Measurements from ENCODE around the gene ST6GALNAC3.

Gene ST6GALNAC3

GRCh38 chr1:76601465-76601864, 526.9 kb downstream of the ST6GALNAC3 start:
- DNase-seq (ENCODE audit: low read depth): no peak
- TF ChIP-seq, protein P1, sequence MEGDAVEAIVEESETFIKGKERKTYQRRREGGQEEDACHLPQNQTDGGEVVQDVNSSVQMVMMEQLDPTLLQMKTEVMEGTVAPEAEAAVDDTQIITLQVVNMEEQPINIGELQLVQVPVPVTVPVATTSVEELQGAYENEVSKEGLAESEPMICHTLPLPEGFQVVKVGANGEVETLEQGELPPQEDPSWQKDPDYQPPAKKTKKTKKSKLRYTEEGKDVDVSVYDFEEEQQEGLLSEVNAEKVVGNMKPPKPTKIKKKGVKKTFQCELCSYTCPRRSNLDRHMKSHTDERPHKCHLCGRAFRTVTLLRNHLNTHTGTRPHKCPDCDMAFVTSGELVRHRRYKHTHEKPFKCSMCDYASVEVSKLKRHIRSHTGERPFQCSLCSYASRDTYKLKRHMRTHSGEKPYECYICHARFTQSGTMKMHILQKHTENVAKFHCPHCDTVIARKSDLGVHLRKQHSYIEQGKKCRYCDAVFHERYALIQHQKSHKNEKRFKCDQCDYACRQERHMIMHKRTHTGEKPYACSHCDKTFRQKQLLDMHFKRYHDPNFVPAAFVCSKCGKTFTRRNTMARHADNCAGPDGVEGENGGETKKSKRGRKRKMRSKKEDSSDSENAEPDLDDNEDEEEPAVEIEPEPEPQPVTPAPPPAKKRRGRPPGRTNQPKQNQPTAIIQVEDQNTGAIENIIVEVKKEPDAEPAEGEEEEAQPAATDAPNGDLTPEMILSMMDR (IDR thresholded peaks at IDR 0.05; ENCODE audit: insufficient read depth, low read depth, low read length, missing control alignments): no peak
- no peak overlapping the region for H3K4me3 ChIP-seq (ENCODE audit: low read length)

DNA sequence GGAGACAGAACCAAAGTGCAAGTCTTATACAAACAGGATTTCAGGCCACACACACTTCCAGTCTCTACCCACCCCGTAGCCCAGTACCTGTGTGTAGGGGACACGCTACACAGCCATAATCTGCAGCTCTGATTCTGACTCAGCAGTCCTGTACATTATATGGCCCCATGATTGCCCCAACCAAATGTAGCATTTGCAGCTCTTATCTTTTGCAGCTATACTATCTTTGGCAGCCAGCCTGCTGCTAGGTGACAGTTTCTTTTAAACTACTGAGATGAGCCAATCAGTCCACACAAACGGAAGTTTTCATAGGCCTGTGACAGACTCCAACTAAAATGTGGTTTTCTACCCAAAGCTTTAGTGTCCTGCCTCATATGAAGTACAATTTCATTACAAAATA, 533.2 kb downstream of the ST6GALNAC3 start:
- TF ChIP-seq, protein P1 (IDR thresholded peaks at IDR 0.05; ENCODE audit: insufficient read depth, low read depth, low read length, missing control alignments): no peak
- DNase-seq (ENCODE audit: low read depth): no peak
- no peak overlapping the region for H3K4me3 ChIP-seq (ENCODE audit: low read length)

GRCh38 chr1:76611770-76612445, 537.4 kb downstream of the ST6GALNAC3 start:
- no peak overlapping the region for H3K4me3 ChIP-seq (ENCODE audit: low read length)

GRCh38 chr1:76613886-76614285, 539.3 kb downstream of the ST6GALNAC3 start:
- H3K4me3 ChIP-seq (ENCODE audit: low read length): no peak overlapping the region
- TF ChIP-seq, protein P1 (IDR thresholded peaks at IDR 0.05; ENCODE audit: insufficient read depth, low read depth, low read length, missing control alignments): no peak
- DNase-seq (ENCODE audit: low read depth): no peak

More at GRCh38 chr1:76611770-76612445, 537.4 kb downstream of the ST6GALNAC3 start:
- TF ChIP-seq, protein P1 (IDR thresholded peaks at IDR 0.05; ENCODE audit: insufficient read depth, low read depth, low read length, missing control alignments): no peak
- DNase-seq (ENCODE audit: low read depth): no peak

GRCh38 chr1:76615253-76616035, 540.9 kb downstream of the ST6GALNAC3 start:
- no peak overlapping the region for H3K4me3 ChIP-seq (ENCODE audit: low read length)
- no peak for DNase-seq (ENCODE audit: low read depth)
- TF ChIP-seq, protein P1 (IDR thresholded peaks at IDR 0.05; ENCODE audit: insufficient read depth, low read depth, low read length, missing control alignments): no peak

DNA sequence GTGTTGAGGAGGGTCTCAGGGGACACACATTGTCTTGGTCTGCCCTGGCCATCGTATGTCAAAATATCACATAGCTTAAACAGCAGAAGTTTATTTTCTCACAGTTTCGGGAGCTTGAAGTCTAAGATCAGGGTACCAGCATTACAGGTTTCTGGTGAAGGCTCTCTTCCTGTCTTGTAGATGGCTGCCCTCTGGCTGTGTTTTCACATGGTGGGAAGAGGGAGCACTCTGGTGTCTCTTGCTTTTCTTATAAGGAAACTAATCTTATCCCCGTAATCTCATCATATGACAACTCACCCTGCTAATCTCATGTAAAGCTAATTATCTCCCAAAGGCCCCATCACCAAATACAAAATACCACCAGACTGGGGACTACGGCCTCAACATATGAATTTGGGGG, 545.8 kb downstream of the ST6GALNAC3 start:
- no peak overlapping the region for H3K4me3 ChIP-seq (ENCODE audit: low read length)
- TF ChIP-seq, protein P1 (IDR thresholded peaks at IDR 0.05; ENCODE audit: insufficient read depth, low read depth, low read length, missing control alignments): no peak
- no peak for DNase-seq (ENCODE audit: low read depth)

All from epithelial cell of esophagus (primary cell).